HFFc6 (cell line): ENCODE data around the gene CACNB4. TPM values are rescaled to one million over a fixed set of nuclear protein-coding genes. Genes with fewer than 3 reads are reported as not detected.
A peak's percentile ranks its signal among the peaks of the same experiment; 100 is the strongest.

Experiments used
- DNase-seq: peaks from one replicate; pipeline ENCODE4 v3.0.0-alpha.2; 2018
- H3K27ac Mint-ChIP-seq: 2 replicates; pipeline ENCODE4 v1.8.0; 2020; ENCODE audit warnings: mild to moderate bottlenecking, mixed read lengths
- H3K27me3 Mint-ChIP-seq: 2 replicates; pipeline ENCODE4 v1.8.0; 2021; ENCODE audit warnings: mild to moderate bottlenecking, moderate library complexity, mixed read lengths; ENCODE audit not compliant: insufficient read depth
- H3K36me3 Mint-ChIP-seq: 2 replicates; pipeline ENCODE4 v1.8.0; 2021; ENCODE audit warnings: low read depth, mixed read lengths
- H3K4me1 Mint-ChIP-seq: 2 replicates; pipeline ENCODE4 v1.8.0; 2020; ENCODE audit warnings: low read depth, mixed read lengths
- H3K4me3 Mint-ChIP-seq: 2 replicates; pipeline ENCODE4 v1.8.0; 2020; ENCODE audit warnings: mild to moderate bottlenecking, moderate library complexity, mixed read lengths
- H3K9me3 Mint-ChIP-seq: 2 replicates; pipeline ENCODE4 v1.8.0; 2020; ENCODE audit warnings: mild to moderate bottlenecking, mixed read lengths
- CTCF ChIP-seq: fragments of 200-600 bp; sonication (generic); IDR thresholded peaks from 2 replicates; pipeline ENCODE4 v1.5.0; 2021; ENCODE audit warnings: antibody characterized with exemption, mild to moderate bottlenecking
- total RNA-seq, 6 experiments: library from RNA; stranded (reverse); fragmentation: NEBNext Ultra II Directional; extraction: Animal tissue kit (Norgen Biotek cat#: 25700); gene quantifications; 2 replicates in 1 of 6; 3 replicates in 5 of 6; pipeline ENCODE4 v1.2.3, GENCODE V29; 2021

The CACNB4 gene
- total RNA-seq, 6 experiments from 2014 or later, result 0.05 to 0.23 (median 0.21) TPM; not detected in 3

- no peaks in the 10 kb centered on the region for H3K36me3 Mint-ChIP-seq
- no peak for TF ChIP-seq CTCF
- H3K4me3 Mint-ChIP-seq, result no peak overlapping the region
- H3K27me3 Mint-ChIP-seq, result peaks cover 2% of the 10 kb centered on the region; the same call in 1 of the 2 replicates
- H3K9me3 Mint-ChIP-seq, result no peaks in the 10 kb centered on the region
- peaks cover 13% of the 10 kb centered on the region for H3K4me1 Mint-ChIP-seq
- DNase-seq, result no peak
- no peak overlapping the region for H3K27ac Mint-ChIP-seq
Observed at GRCh38 chr2:151853070-151853758, 245.6 kb downstream of the CACNB4 start.

DNA sequence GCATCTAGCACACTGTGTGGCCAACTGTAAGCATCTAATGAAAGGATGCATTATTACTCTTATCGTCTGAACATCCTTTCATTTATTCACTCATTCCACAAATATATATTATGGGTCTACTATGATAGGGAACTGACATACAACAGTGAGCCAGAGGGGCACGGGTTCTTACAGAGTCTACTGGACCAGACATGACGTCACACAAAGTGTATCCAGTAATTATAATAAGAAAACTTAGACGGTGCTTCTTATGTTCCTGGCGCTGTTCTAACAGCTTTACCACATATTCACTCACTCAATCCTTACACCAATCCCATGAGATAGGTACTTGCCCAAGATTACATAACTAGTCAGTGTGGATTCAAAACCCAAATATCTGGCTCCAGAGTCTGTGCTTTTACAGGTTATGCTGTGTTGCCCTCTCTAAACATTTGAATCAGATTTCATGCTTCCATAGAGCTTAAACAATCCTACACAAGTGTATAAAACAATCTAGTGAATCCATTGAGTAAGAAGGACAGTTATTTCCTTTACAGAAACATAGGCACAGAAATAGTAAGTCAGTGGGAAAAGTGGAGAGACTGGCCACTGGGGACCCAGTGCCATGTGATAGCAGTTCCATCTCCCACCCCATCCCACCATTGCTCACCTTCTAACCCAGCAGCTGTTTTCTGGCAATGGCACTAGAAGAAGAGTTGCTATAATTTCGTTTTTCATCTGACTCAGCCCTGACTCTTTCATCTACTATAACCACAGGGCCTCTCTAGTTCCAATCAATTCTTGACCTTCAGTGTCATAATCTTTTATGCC is 246.4 kb downstream of the CACNB4 start:
- no peaks in the 10 kb centered on the region for H3K36me3 Mint-ChIP-seq
- DNase-seq, result no peak
- peaks cover 2% of the 10 kb centered on the region; the same call in 1 of the 2 replicates for H3K27me3 Mint-ChIP-seq
- TF ChIP-seq CTCF, result no peak
- H3K4me1 Mint-ChIP-seq, result peaks cover 13% of the 10 kb centered on the region
- H3K9me3 Mint-ChIP-seq, result no peaks in the 10 kb centered on the region
- H3K27ac Mint-ChIP-seq, result no peak overlapping the region
- no peak overlapping the region for H3K4me3 Mint-ChIP-seq

GRCh38 chr2:151851761-151852160 is 247.1 kb downstream of the CACNB4 start:
- TF ChIP-seq CTCF, result no peak
- Mint-ChIP-seq H3K27ac (no peak overlapping the region), H3K4me3 (peak overlapping the region; percentile 4; the same call in 1 of the 2 replicates), H3K27me3 (peaks cover 3% of the 10 kb centered on the region; the same call in 1 of the 2 replicates), H3K36me3 (no peaks in the 10 kb centered on the region), H3K9me3 (no peaks in the 10 kb centered on the region), H3K4me1 (peaks cover 13% of the 10 kb centered on the region)
- no peak for DNase-seq

GRCh38 chr2:151849413-151850010 is 249.3 kb downstream of the CACNB4 start:
- no peak overlapping the region for H3K4me3 Mint-ChIP-seq
- H3K9me3 Mint-ChIP-seq, result no peaks in the 10 kb centered on the region
- DNase-seq, result no peak
- H3K4me1 Mint-ChIP-seq, result peaks cover 13% of the 10 kb centered on the region
- no peak overlapping the region for H3K27ac Mint-ChIP-seq
- no peaks in the 10 kb centered on the region for H3K36me3 Mint-ChIP-seq
- peaks cover 3% of the 10 kb centered on the region; the same call in 1 of the 2 replicates for H3K27me3 Mint-ChIP-seq
- TF ChIP-seq CTCF, result no peak

GRCh38 chr2:151845884-151846283 is 253.0 kb downstream of the CACNB4 start:
- no peaks in the 10 kb centered on the region for H3K4me1 Mint-ChIP-seq
- no peak overlapping the region for H3K27ac Mint-ChIP-seq
- H3K27me3 Mint-ChIP-seq, result peaks cover 10% of the 10 kb centered on the region; the same call in 1 of the 2 replicates
- no peak overlapping the region for H3K4me3 Mint-ChIP-seq
- no peak for TF ChIP-seq CTCF
- DNase-seq, result no peak
- H3K36me3 Mint-ChIP-seq, result no peaks in the 10 kb centered on the region
- H3K9me3 Mint-ChIP-seq, result no peaks in the 10 kb centered on the region
